SJSA1 (cell line): ENCODE measurements around the gene LRRC3C. TPM values are rescaled to one million over a fixed set of nuclear protein-coding genes. Genes with fewer than 3 reads are reported as not detected.

Experiments
- DNase-seq, 2 experiments: peaks; one replicate each; pipeline ENCODE4 v3.0.0-alpha.2; 2015 to 2020; ENCODE audit warnings: low spot score in 2 of 2, low read depth in 1 of 2
- H3K27ac ChIP-seq: fragments of 250-450 bp; sonication (Bioruptor Pico); 2 replicates; pipeline ENCODE4 v1.5.1; 2020; ENCODE audit warnings: mild to moderate bottlenecking, moderate library complexity
- H3K27me3 ChIP-seq: fragments of 250-450 bp; sonication (Bioruptor Pico); replicated peaks from 2 replicates; pipeline ENCODE4 v1.5.1; 2020; ENCODE audit warnings: mild to moderate bottlenecking, moderate library complexity
- H3K36me3 ChIP-seq: fragments of 250-450 bp; sonication (Bioruptor Pico); 2 replicates; pipeline ENCODE4 v1.5.1; 2020; ENCODE audit warnings: mild to moderate bottlenecking
- H3K4me1 ChIP-seq: fragments of 250-450 bp; sonication (Bioruptor Pico); replicated peaks from 2 replicates; pipeline ENCODE4 v1.6.1; 2021; ENCODE audit warnings: mild to moderate bottlenecking
- H3K4me3 ChIP-seq: fragments of 250-450 bp; sonication (Bioruptor Pico); 2 replicates; pipeline ENCODE4 v1.5.1; 2020; ENCODE audit warnings: mild to moderate bottlenecking
- H3K9me3 ChIP-seq: fragments of 250-450 bp; sonication (Bioruptor Pico); replicated peaks from 2 replicates; pipeline ENCODE4 v1.5.1; 2020; ENCODE audit warnings: mild to moderate bottlenecking
- total RNA-seq: library from RNA; depleted of rRNA; stranded (reverse); fragments of >200 nt; shearing (Covaris generic); gene quantifications from 2 replicates; pipeline ENCODE4 v1.2.3, GENCODE V29; 2014

Gene LRRC3C
- total RNA-seq, 1 experiment from 2014 or later: not detected

- Histone ChIP-seq H3K9me3 (no peaks in the 10 kb centered on the region), H3K27ac (no peak overlapping the region), H3K27me3 (no peaks in the 10 kb centered on the region), H3K36me3 (peaks cover 9% of the 10 kb centered on the region), H3K4me1 (no peaks in the 10 kb centered on the region), H3K4me3 (no peak overlapping the region)
- DNase-seq: no peak
Observed at GRCh38 chr17:39916918-39917317, 10.6 kb upstream of the LRRC3C start.

GRCh38 chr17:39919087-39919683, 8.3 kb upstream of the LRRC3C start:
- peaks cover 32% of the 10 kb centered on the region for H3K36me3 ChIP-seq
- DNase-seq: no peak
- H3K9me3 ChIP-seq: no peaks in the 10 kb centered on the region

GRCh38 chr17:39920218-39921210, 7.0 kb upstream of the LRRC3C start:
- no peak for DNase-seq
- Histone ChIP-seq H3K9me3 (no peaks in the 10 kb centered on the region), H3K27me3 (no peaks in the 10 kb centered on the region), H3K4me1 (peaks cover 9% of the 10 kb centered on the region), H3K27ac (no peak overlapping the region), H3K4me3 (no peak overlapping the region), H3K36me3 (peaks cover 33% of the 10 kb centered on the region)

More at GRCh38 chr17:39919087-39919683, 8.3 kb upstream of the LRRC3C start:
- Histone ChIP-seq H3K27me3 (no peaks in the 10 kb centered on the region), H3K4me1 (peaks cover 5% of the 10 kb centered on the region), H3K4me3 (no peak overlapping the region), H3K27ac (no peak overlapping the region)

GRCh38 chr17:39921323-39921722, 6.2 kb upstream of the LRRC3C start:
- H3K27ac ChIP-seq: no peak overlapping the region
- H3K36me3 ChIP-seq: peaks cover 33% of the 10 kb centered on the region

GRCh38 chr17:39922006-39922405, 5.5 kb upstream of the LRRC3C start:
- no peak for DNase-seq
- Histone ChIP-seq H3K4me3 (no peak overlapping the region), H3K4me1 (peaks cover 14% of the 10 kb centered on the region), H3K9me3 (no peaks in the 10 kb centered on the region), H3K27ac (no peak overlapping the region), H3K36me3 (peaks cover 33% of the 10 kb centered on the region), H3K27me3 (no peaks in the 10 kb centered on the region)

More at GRCh38 chr17:39921323-39921722, 6.2 kb upstream of the LRRC3C start:
- no peak for DNase-seq
- Histone ChIP-seq H3K4me1 (peaks cover 9% of the 10 kb centered on the region), H3K9me3 (no peaks in the 10 kb centered on the region), H3K27me3 (no peaks in the 10 kb centered on the region), H3K4me3 (no peak overlapping the region)

- H3K27ac ChIP-seq: no peak overlapping the region
- no peak overlapping the region for H3K4me3 ChIP-seq
- H3K36me3 ChIP-seq: peaks cover 33% of the 10 kb centered on the region
- DNase-seq: no peak
- H3K4me1 ChIP-seq: peaks cover 20% of the 10 kb centered on the region
- no peaks in the 10 kb centered on the region for H3K9me3 ChIP-seq
- no peaks in the 10 kb centered on the region for H3K27me3 ChIP-seq
Observed at GRCh38 chr17:39923230-39923629, 4.3 kb upstream of the LRRC3C start.

- Histone ChIP-seq H3K27me3 (no peaks in the 10 kb centered on the region), H3K36me3 (peaks cover 33% of the 10 kb centered on the region), H3K9me3 (no peaks in the 10 kb centered on the region), H3K27ac (no peak overlapping the region), H3K4me1 (peaks cover 29% of the 10 kb centered on the region), H3K4me3 (no peak overlapping the region)
- DNase-seq: no peak
Observed at GRCh38 chr17:39923836-39924690, 3.5 kb upstream of the LRRC3C start.

GRCh38 chr17:39924691-39925055, 2.9 kb upstream of the LRRC3C start:
- Histone ChIP-seq H3K27ac (no peak overlapping the region), H3K9me3 (no peaks in the 10 kb centered on the region), H3K36me3 (peaks cover 33% of the 10 kb centered on the region), H3K4me1 (peaks cover 35% of the 10 kb centered on the region), H3K4me3 (no peak overlapping the region), H3K27me3 (no peaks in the 10 kb centered on the region)
- DNase-seq: no peak

- no peaks in the 10 kb centered on the region for H3K27me3 ChIP-seq
- no peak overlapping the region for H3K4me3 ChIP-seq
- no peak overlapping the region for H3K27ac ChIP-seq
- peaks cover 28% of the 10 kb centered on the region for H3K36me3 ChIP-seq
- no peaks in the 10 kb centered on the region for H3K9me3 ChIP-seq
- DNase-seq: no peak
- peaks cover 38% of the 10 kb centered on the region for H3K4me1 ChIP-seq
Observed at GRCh38 chr17:39925282-39926134, 2.0 kb upstream of the LRRC3C start.

- no peak for DNase-seq
- H3K27ac ChIP-seq: no peak overlapping the region
- no peaks in the 10 kb centered on the region for H3K9me3 ChIP-seq
- H3K4me3 ChIP-seq: peak overlapping the region; percentile 53; the same call in 1 of the 2 replicates
- H3K4me1 ChIP-seq: peaks cover 38% of the 10 kb centered on the region
- no peaks in the 10 kb centered on the region for H3K27me3 ChIP-seq
- H3K36me3 ChIP-seq: peaks cover 28% of the 10 kb centered on the region
Observed at GRCh38 chr17:39926135-39926587, 1.4 kb upstream of the LRRC3C start.

GRCh38 chr17:39926588-39927100, 888 bp upstream of the LRRC3C start:
- peak in 1 of 2 experiments; percentile 22 for DNase-seq
- H3K36me3 ChIP-seq: peaks cover 27% of the 10 kb centered on the region

GRCh38 chr17:39927929-39928857, 661 bp downstream of the LRRC3C start:
- peaks cover 38% of the 10 kb centered on the region for H3K4me1 ChIP-seq
- peak overlapping the region; percentile 89 for H3K27ac ChIP-seq
- peak in 1 of 2 experiments; percentile 18 for DNase-seq
- H3K27me3 ChIP-seq: no peaks in the 10 kb centered on the region
- H3K36me3 ChIP-seq: peaks cover 11% of the 10 kb centered on the region
- peak overlapping the region; percentile 53 for H3K4me3 ChIP-seq
- no peaks in the 10 kb centered on the region for H3K9me3 ChIP-seq

More at GRCh38 chr17:39926588-39927100, 888 bp upstream of the LRRC3C start:
- H3K4me1 ChIP-seq: peaks cover 38% of the 10 kb centered on the region
- no peaks in the 10 kb centered on the region for H3K9me3 ChIP-seq
- H3K4me3 ChIP-seq: peak overlapping the region; percentile 53
- no peaks in the 10 kb centered on the region for H3K27me3 ChIP-seq
- H3K27ac ChIP-seq: no peak overlapping the region
